GM12872 (cell line): ENCODE results near the gene NELFA.

ENCODE experiments used
- CTCF ChIP-seq: IDR thresholded peaks from 3 replicates; pipeline ENCODE4 v1.5.1; 2011; ENCODE audit warnings: low read depth, mild to moderate bottlenecking, low read length, moderate library complexity; ENCODE audit not compliant: insufficient read depth

NELFA gene

GRCh38 chr4:1958276-1959103, 50.3 kb downstream of the NELFA start:
- TF ChIP-seq CTCF: no peak

- TF ChIP-seq CTCF: no peak
Measured at GRCh38 chr4:1956631-1957030, 52.1 kb downstream of the NELFA start.

- TF ChIP-seq CTCF: no peak
Measured at GRCh38 chr4:1953335-1953734, 55.4 kb downstream of the NELFA start.

GRCh38 chr4:1952719-1953118, 56.1 kb downstream of the NELFA start:
- TF ChIP-seq CTCF: no peak

- no peak for TF ChIP-seq CTCF
Measured at GRCh38 chr4:1952058-1952700, 56.6 kb downstream of the NELFA start.

GRCh38 chr4:1950369-1950768, 58.4 kb downstream of the NELFA start:
- TF ChIP-seq CTCF: no peak

- TF ChIP-seq CTCF: no peak
Measured at GRCh38 chr4:1948892-1949436, 59.8 kb downstream of the NELFA start.
